NCI-H187 treated with DMSO at 0.1 percent for 48 hours (cell line): ENCODE data around the gene BAIAP3.

Experiments used
- DNase-seq: peaks from one replicate; lab custom pipeline; 2025; lab: John Stamatoyannopoulos, UW

The BAIAP3 gene

GRCh38 chr16:1366712-1367299 is 33.4 kb downstream of the BAIAP3 start:
- DNase-seq: peak; percentile 17

GRCh38 chr16:1367486-1368174 is 34.2 kb downstream of the BAIAP3 start:
- peak; percentile 58 for DNase-seq

GRCh38 chr16:1371054-1371978 is 37.9 kb downstream of the BAIAP3 start:
- no peak for DNase-seq

- DNase-seq: no peak
These were observed 39.0 kb downstream of the BAIAP3 start for GRCh38 chr16:1372292-1372950.

GRCh38 chr16:1374418-1375297 is 41.2 kb downstream of the BAIAP3 start:
- no peak for DNase-seq

- DNase-seq: no peak
These were observed 41.8 kb downstream of the BAIAP3 start for GRCh38 chr16:1375298-1375640.

- DNase-seq: no peak
These were observed 42.4 kb downstream of the BAIAP3 start for GRCh38 chr16:1375741-1376410.

GRCh38 chr16:1377406-1378010 is 44.1 kb downstream of the BAIAP3 start:
- DNase-seq: no peak

- no peak for DNase-seq
These were observed 44.8 kb downstream of the BAIAP3 start for GRCh38 chr16:1378087-1378803.

GRCh38 chr16:1378804-1379303 is 45.4 kb downstream of the BAIAP3 start:
- DNase-seq: no peak

GRCh38 chr16:1379304-1380076 is 46.0 kb downstream of the BAIAP3 start:
- no peak for DNase-seq

GRCh38 chr16:1380195-1380594 is 46.8 kb downstream of the BAIAP3 start:
- no peak for DNase-seq

- DNase-seq: no peak
These were observed 48.4 kb downstream of the BAIAP3 start for GRCh38 chr16:1381612-1382406.

GRCh38 chr16:1383556-1383955 is 50.1 kb downstream of the BAIAP3 start:
- no peak for DNase-seq

- DNase-seq: no peak
These were observed 51.8 kb downstream of the BAIAP3 start for GRCh38 chr16:1385232-1385631.

- DNase-seq: no peak
These were observed 53.9 kb downstream of the BAIAP3 start for GRCh38 chr16:1387331-1387730.

- no peak for DNase-seq
These were observed 56.3 kb downstream of the BAIAP3 start for GRCh38 chr16:1389762-1390161.

- DNase-seq: no peak
These were observed 56.9 kb downstream of the BAIAP3 start for GRCh38 chr16:1390239-1390779.
